IPS DF 4.7 (cell line): ENCODE measurements around the gene TCEAL7.

Experiments
- DNase-seq: peaks from one replicate; pipeline ENCODE4 v3.0.0-alpha.2; 2013; ENCODE audit warnings: low spot score; ENCODE audit errors: extremely low read depth

Gene TCEAL7

DNA sequence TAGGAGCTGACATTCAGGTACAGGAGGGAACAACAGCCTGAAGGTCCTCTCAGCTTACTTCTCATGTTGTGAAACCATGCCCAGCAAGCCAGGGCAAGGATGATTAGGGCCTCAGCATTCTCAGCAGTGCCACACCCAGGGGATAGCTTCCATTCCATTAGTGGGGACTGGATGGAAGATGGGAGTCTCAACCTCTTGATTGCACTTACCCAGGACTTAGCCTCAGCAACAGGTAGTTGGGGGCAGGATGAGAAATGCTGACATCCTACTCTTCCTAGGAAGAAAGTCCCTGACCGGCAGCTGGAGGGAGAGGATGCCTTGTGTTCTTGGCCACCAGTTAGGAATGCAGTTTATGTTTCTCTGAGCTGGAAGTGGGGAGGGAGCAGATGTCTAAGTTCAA is 37.5 kb downstream of the TCEAL7 start:
- no peak for DNase-seq

DNA sequence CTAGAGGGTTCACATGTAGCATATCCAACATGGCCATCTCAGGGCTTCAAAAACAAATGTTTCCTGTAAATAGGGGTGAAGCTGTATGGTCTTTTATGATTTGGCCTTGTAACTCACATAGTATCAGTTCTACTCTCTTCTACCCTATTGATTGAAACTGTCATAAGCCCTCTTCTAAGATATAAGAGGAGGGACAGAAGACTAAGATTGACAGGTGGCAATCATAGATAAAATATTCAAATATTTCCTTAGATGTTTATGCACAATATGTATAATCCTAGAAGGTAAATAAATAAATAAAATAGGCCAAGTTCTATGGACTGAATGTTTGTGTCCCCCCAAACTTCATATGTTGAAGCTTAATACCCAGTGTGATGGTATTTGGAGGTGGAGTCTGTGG is 39.4 kb downstream of the TCEAL7 start:
- no peak for DNase-seq

DNA sequence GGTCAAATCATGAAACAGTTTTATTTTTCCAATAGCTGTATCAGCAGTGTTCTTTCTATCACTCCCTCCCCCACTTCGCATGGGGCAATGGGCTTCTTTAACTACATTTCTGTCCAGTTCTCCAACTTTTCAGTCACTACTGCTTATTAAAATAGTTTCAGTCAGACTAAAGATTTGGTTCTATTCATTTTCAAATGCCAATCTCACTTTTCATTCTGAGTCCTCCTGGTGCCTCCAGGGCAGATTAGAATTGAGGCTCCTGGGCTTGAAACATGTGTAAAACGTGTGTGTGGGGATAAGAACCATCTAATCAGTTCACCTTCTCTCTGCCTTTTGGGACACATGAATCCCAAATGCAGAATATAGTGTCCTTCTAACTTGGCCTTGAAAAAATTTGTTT is 42.8 kb downstream of the TCEAL7 start:
- no peak for DNase-seq

DNA sequence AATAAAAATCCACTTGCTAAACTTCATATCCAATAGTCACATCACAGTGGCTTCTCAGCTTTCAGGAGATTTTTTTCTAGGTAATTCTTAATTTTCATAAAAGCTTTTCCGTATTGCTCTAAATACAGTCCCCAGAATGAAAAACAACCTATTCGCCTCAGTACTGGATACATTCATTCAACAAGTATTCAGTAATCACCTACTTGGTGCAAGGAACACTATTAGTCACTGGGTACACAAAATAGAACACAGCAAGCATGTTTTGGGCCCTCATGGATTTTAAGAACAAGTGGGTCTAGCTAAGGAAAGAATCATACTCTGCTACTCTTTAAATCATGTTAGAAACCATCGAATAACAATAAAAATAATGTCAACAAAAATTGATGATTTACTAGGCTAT is 43.5 kb downstream of the TCEAL7 start:
- DNase-seq = no peak

DNA sequence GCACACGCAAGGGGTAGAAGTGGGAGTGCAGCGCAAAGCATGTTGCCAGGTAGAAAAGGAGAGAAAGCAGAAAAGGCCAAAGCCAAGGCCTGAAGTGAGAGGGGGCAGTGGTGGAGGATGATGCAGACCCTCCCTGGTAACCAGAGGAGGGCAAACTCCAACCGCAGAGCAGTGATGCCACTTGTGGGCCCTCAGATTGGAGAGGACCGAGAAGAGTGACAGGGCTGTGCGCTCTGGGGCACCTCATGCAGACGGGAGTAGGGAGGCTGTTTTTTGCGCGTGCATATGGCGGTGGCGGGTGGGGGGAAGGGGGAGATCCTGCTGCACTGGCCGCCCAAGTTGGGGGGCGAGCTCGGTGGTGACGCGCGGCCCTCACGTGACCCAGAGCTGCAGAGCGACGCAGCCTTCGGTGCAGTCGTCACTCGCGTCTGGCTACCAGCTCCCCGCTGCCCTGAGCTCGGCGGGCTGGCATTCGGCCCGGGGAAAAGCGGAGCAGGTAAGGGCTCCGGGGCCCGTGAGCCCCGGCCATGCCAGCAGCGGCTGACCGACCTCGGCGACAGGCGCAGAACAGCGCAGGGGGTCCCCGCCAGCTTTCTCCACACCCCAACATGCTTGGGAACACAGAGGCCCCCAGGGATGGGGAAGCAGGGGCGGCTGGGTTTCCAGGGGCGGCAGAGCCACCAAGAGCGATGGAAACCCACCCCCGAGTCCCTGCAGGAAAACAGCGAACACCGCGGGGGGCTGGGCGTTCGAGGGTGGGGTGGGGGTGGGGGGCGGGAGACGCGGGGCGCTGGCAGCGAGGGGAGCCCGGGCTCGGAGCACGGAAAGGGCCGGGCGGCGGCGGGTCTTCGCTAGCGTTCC is 46.3 kb downstream of the TCEAL7 start, which contains the start of gene BEX3:
Gene BEX3, plus strand, starts transcription at position 421 of the 861 bp plus-strand sequence. CDS start 984 bp downstream, outside the sequence.
- DNase-seq = no peak

DNA sequence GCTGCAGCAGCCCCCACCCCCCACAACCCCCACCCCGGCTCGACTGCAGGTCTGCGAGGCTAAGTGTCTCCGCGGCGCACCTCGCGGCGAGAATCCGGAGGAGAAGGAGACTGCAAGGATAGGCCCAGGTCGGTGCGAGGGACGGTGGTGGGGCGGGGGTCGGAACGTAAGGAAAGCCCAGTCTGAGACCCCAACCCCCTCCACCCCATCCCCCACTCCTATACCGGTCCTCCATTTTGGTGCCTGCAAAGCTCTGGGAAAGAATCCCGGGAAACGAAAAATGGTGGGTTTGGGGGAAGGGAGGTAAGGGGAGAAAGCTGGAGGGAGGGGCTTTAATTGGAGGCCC is 46.9 kb downstream of the TCEAL7 start:
- DNase-seq = no peak

DNA sequence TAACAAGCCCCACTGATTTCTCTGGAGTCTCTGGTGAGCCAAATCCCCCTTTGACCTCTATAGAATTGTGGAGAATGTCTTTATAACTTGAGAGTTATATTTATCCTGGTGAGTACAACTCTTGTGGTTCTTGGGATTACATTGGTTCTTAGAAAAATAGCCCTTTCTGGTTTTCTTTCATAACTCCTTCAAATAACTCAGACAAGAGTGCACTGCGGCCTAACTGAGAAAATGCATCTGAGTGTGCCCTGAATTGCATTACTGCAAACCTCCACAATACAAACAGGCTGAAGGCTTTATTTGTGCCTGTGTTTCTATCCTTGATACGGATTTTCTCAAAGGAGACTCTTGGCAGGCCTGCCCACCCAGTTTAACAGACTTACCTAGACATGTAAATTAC is 49.0 kb downstream of the TCEAL7 start:
- no peak for DNase-seq
